K562 (cell line): ENCODE results near the gene PARP1.

Experiments
- CTCF ChIP-seq, 3 experiments: IDR thresholded peaks in 2 of 3; conservative IDR thresholded peaks in 1 of 3; 2 replicates each; pipeline ENCODE4 v1.5.1; 2011 to 2012; ENCODE audit warnings: low read length in 3 of 3, mild to moderate bottlenecking in 3 of 3, control low read depth in 2 of 3, improper control_type of control experiment in 1 of 3, inconsistent platforms in 1 of 3, low read depth in 1 of 3, mixed read lengths in 1 of 3, moderate library complexity in 1 of 3; ENCODE audit not compliant: insufficient read depth in 2 of 3
- E2F1 ChIP-seq: sonication (generic); formaldehyde crosslinking; IDR thresholded peaks from 2 replicates; pipeline ENCODE4 v1.8.1; 2023; ENCODE audit warnings: mild to moderate bottlenecking, missing genetic modification reagents, moderate library complexity
- ELF2 ChIP-seq: fragments of 250-450 bp; sonication (Bioruptor Pico); IDR thresholded peaks from 2 replicates; pipeline ENCODE4 v1.5.0; 2021; ENCODE audit warnings: mild to moderate bottlenecking
- HDAC1 ChIP-seq, 2 experiments: fragments of 450-650 bp; IDR thresholded peaks; 2 replicates each; pipeline ENCODE4 v1.6.1; 2016 to 2017; ENCODE audit warnings: inconsistent platforms in 1 of 2, mild to moderate bottlenecking in 1 of 2, moderate library complexity in 1 of 2
- JUN ChIP-seq, 2 experiments: sonication (generic) in 1 of 2; formaldehyde crosslinking in 1 of 2; IDR thresholded peaks; 2 replicates each; pipeline versions ENCODE4 v1.6.1 to v1.8.0; 2012 to 2022; ENCODE audit warnings: borderline replicate concordance in 2 of 2, mild to moderate bottlenecking in 2 of 2, improper control_type of control experiment in 1 of 2, low read depth in 1 of 2, low read length in 1 of 2, missing genetic modification reagents in 1 of 2
- KDM1A ChIP-seq, 2 experiments: fragments of 450-650 bp; IDR thresholded peaks; 2 replicates each; pipeline ENCODE4 v1.6.1; 2016; ENCODE audit warnings: mild to moderate bottlenecking in 2 of 2
- POLR2AphosphoS2 ChIP-seq: IDR thresholded peaks from 2 replicates; pipeline ENCODE4 v1.6.1; 2012; ENCODE audit warnings: low read length, improper control_type of control experiment
- SETDB1 ChIP-seq: IDR thresholded peaks from one replicate; pipeline ENCODE4 v1.6.1; 2012; ENCODE audit warnings: low read length, control low read depth, inconsistent platforms
- THRA ChIP-seq: fragments of 450-650 bp; IDR thresholded peaks from 2 replicates; pipeline ENCODE4 v1.6.1; 2017; ENCODE audit warnings: mild to moderate bottlenecking, moderate library complexity
- USF2 ChIP-seq: sonication (generic); formaldehyde crosslinking; IDR thresholded peaks from 2 replicates; pipeline ENCODE4 v1.5.0; 2020; ENCODE audit warnings: missing genetic modification reagents
- ZBTB17 ChIP-seq: fragments of 450-650 bp; formaldehyde crosslinking; IDR thresholded peaks from 2 replicates; pipeline ENCODE4 v1.4.0; 2020; ENCODE audit warnings: mild to moderate bottlenecking

GRCh38 chr1:226404063-226404903 is 3.6 kb downstream of the PARP1 start:
- no peak for TF ChIP-seq CTCF (IDR thresholded peaks at IDR 0.05 in 2 of 3, conservative IDR thresholded peaks at IDR 0.05 in 1 of 3; ENCODE audit: insufficient read depth in 2 of 3, low read depth in 1 of 3, low read length in 3 of 3)
- TF ChIP-seq THRA = no peak
- TF ChIP-seq SETDB1 = no peak
- no peak for TF ChIP-seq POLR2AphosphoS2
- TF ChIP-seq ZBTB17 (CRISPR knock-in tag) = no peak
- no peak for TF ChIP-seq KDM1A (IDR thresholded peaks at IDR 0.05)
- no peak for TF ChIP-seq HDAC1 (IDR thresholded peaks at IDR 0.05)
- no peak for TF ChIP-seq E2F1 (CRISPR knock-in tag)
- no peak for TF ChIP-seq JUN (IDR thresholded peaks at IDR 0.05; ENCODE audit: borderline replicate concordance, low read depth, low read length)
- no peak for TF ChIP-seq JUN (CRISPR knock-in tag; IDR thresholded peaks at IDR 0.05; ENCODE audit: borderline replicate concordance)
- TF ChIP-seq ELF2 (CRISPR knock-in tag) = no peak
- TF ChIP-seq USF2 (CRISPR knock-in tag) = no peak
